ENCODE measurements around the gene SH3PXD2B. TPM values are rescaled to one million over a fixed set of nuclear protein-coding genes. Genes with fewer than 3 reads are reported as not detected.

The SH3PXD2B gene
- total RNA-seq (2014; rRNA removed; shearing (Covaris generic)): 8.5 and 15.7 TPM in 2 replicates

- peak; percentile 41 for DNase-seq (ENCODE audit: low read depth)
Observed at GRCh38 chr5:172454358-172455086, at the start of gene SH3PXD2B. Gene SH3PXD2B, minus strand, starts transcription at chr5:172454525. Its CDS starts 173 bp downstream, at chr5:172454352.

GRCh38 chr5:172502969-172503368 is 48.6 kb upstream of the SH3PXD2B start:
- peak; percentile 30 for DNase-seq (ENCODE audit: low read depth)

GRCh38 chr5:172502410-172502809 is 48.1 kb upstream of the SH3PXD2B start:
- no peak for DNase-seq (ENCODE audit: low read depth)

GRCh38 chr5:172501708-172502320 is 47.5 kb upstream of the SH3PXD2B start:
- no peak for DNase-seq (ENCODE audit: low read depth)

GRCh38 chr5:172499287-172499686 is 45.0 kb upstream of the SH3PXD2B start:
- no peak for DNase-seq (ENCODE audit: low read depth)

- no peak for DNase-seq (ENCODE audit: low read depth)
Observed at GRCh38 chr5:172498431-172499129, 44.3 kb upstream of the SH3PXD2B start.

GRCh38 chr5:172497591-172498255 is 43.4 kb upstream of the SH3PXD2B start:
- no peak for DNase-seq (ENCODE audit: low read depth)

GRCh38 chr5:172496671-172497371 is 42.5 kb upstream of the SH3PXD2B start:
- DNase-seq (ENCODE audit: low read depth): peak; percentile 68

GRCh38 chr5:172494630-172495505 is 40.5 kb upstream of the SH3PXD2B start:
- DNase-seq (ENCODE audit: low read depth): peak; percentile 13

- no peak for DNase-seq (ENCODE audit: low read depth)
Observed at GRCh38 chr5:172493906-172494305, 39.6 kb upstream of the SH3PXD2B start.

- DNase-seq (ENCODE audit: low read depth): no peak
Observed at GRCh38 chr5:172493461-172493860, 39.1 kb upstream of the SH3PXD2B start.

- DNase-seq (ENCODE audit: low read depth): no peak
Observed at GRCh38 chr5:172493002-172493401, 38.7 kb upstream of the SH3PXD2B start.

GRCh38 chr5:172492097-172492840 is 37.9 kb upstream of the SH3PXD2B start:
- no peak for DNase-seq (ENCODE audit: low read depth)

GRCh38 chr5:172491481-172491880 is 37.2 kb upstream of the SH3PXD2B start:
- no peak for DNase-seq (ENCODE audit: low read depth)

- peak; percentile 18 for DNase-seq (ENCODE audit: low read depth)
Observed at GRCh38 chr5:172490514-172491461, 36.5 kb upstream of the SH3PXD2B start.

- DNase-seq (ENCODE audit: low read depth): no peak
Observed at GRCh38 chr5:172488221-172488620, 33.9 kb upstream of the SH3PXD2B start.

GRCh38 chr5:172487671-172488070 is 33.3 kb upstream of the SH3PXD2B start:
- DNase-seq (ENCODE audit: low read depth): no peak

GRCh38 chr5:172486912-172487311 is 32.6 kb upstream of the SH3PXD2B start:
- DNase-seq (ENCODE audit: low read depth): no peak

- DNase-seq (ENCODE audit: low read depth): no peak
Observed at GRCh38 chr5:172486451-172486850, 32.1 kb upstream of the SH3PXD2B start.
